Transverse colon (tissue), 4 donors: ENCODE results near the gene ZNF213. TPM values are rescaled to one million over a fixed set of nuclear protein-coding genes. Genes with fewer than 3 reads are reported as not detected.
A peak's percentile ranks its signal among the peaks of the same experiment; 100 is the strongest.

ENCODE experiments used
- DNase-seq: peaks from one replicate; pipeline ENCODE4 v3.0.0-alpha.2; 2019
- H3K27ac ChIP-seq, 4 donors: fragments of 200-600 bp; sonication (generic); 2 replicates each; pipeline ENCODE4 v1.5.1; 2016 to 2018; ENCODE audit warnings: inconsistent platforms in 4 of 4
- H3K27me3 ChIP-seq: fragments of 200-600 bp; sonication (generic); 2 replicates; pipeline ENCODE4 v1.5.1; 2017; ENCODE audit warnings: inconsistent platforms
- H3K36me3 ChIP-seq, 4 donors: fragments of 200-600 bp; sonication (generic); 2 replicates each; pipeline ENCODE4 v1.5.1; 2017 to 2019; ENCODE audit warnings: inconsistent platforms in 4 of 4
- H3K4me1 ChIP-seq, 4 donors: fragments of 200-600 bp; sonication (generic); 2 replicates each; pipeline ENCODE4 v1.5.1; 2017 to 2020; ENCODE audit warnings: inconsistent platforms in 4 of 4
- H3K4me3 ChIP-seq, 4 donors: fragments of 200-600 bp; sonication (generic); 1 replicate in 1 of 4; 2 replicates in 3 of 4; pipeline versions ENCODE4 v1.5.1 to v1.6.1; 2017 to 2019; ENCODE audit warnings: inconsistent platforms in 4 of 4
- H3K9me3 ChIP-seq, 2 donors: fragments of 200-600 bp; sonication (generic); 2 replicates each; pipeline ENCODE4 v1.5.1; 2017 to 2019; ENCODE audit warnings: inconsistent platforms in 2 of 2
- EP300 ChIP-seq: sonication (generic); formaldehyde crosslinking; IDR thresholded peaks from one replicate; pipeline ENCODE4 v1.6.1; 2017; ENCODE audit warnings: antibody characterized with exemption, low read depth
- POLR2A ChIP-seq: fragments of 450-650 bp; IDR thresholded peaks from one replicate; pipeline ENCODE4 v1.6.1; 2016; ENCODE audit warnings: antibody characterized with exemption, mild to moderate bottlenecking, moderate library complexity
- POLR2AphosphoS5 ChIP-seq, 3 donors: sonication (generic); formaldehyde crosslinking; IDR thresholded peaks; one replicate each; pipeline ENCODE4 v1.6.1; 2016; ENCODE audit warnings: antibody characterized with exemption in 3 of 3
- WGBS, 2 donors: methylation state at CpG; one replicate each; pipeline ENCODE4 v1.1.5; 2018; ENCODE audit warnings: low coverage in 1 of 2; 5-methylcytosine and 5-hydroxymethylcytosine counted together
- in situ Hi-C, 4 donors: fragments of 200-750 bp; cut with MboI; loops; one replicate each; pipeline versions ENCODE4 v1.15.0 to v1.15.1; 2017; ENCODE audit warnings: low sequenced_read_pairs in 3 of 4, low pct_ligation_motif_present in 1 of 4, low pct_unique_long_range_greater_than_20kb in 1 of 4
- intact Hi-C: fragments of 100-400 bp; cut with DNase I; formaldehyde crosslinking; loops from one replicate; pipeline ENCODE4 v1.15.1; 2023; ENCODE audit warnings: low total_unique reads
- small RNA-seq, 4 donors: library from RNA; depleted of rRNA; stranded (forward); fragments of <200 nt; gene quantifications; one replicate each; pipeline ENCODE3, GENCODE V24; 2016
- total RNA-seq, 4 donors: library from RNA; depleted of rRNA; stranded (reverse); fragments of >200 nt; gene quantifications; one replicate each; pipeline ENCODE4 v1.1.0, GENCODE V29; 2016
- TF ChIP-seq, protein P1 (sequence below), 5 experiments: fragments of 200-600 bp in 3 of 5; fragments of 450-650 bp in 2 of 5; sonication (generic) in 3 of 5; IDR thresholded peaks; 1 replicate in 2 of 5; 2 replicates in 3 of 5; pipeline ENCODE4 v1.5.1; 2016 to 2017; ENCODE audit warnings: antibody characterized with exemption in 5 of 5, inconsistent platforms in 3 of 5, mild to moderate bottlenecking in 2 of 5, moderate library complexity in 1 of 5

The ZNF213 gene
- total RNA-seq, 4 donors from 2014 or later = 12.1 to 64.3 (median 16.1) TPM

DNA sequence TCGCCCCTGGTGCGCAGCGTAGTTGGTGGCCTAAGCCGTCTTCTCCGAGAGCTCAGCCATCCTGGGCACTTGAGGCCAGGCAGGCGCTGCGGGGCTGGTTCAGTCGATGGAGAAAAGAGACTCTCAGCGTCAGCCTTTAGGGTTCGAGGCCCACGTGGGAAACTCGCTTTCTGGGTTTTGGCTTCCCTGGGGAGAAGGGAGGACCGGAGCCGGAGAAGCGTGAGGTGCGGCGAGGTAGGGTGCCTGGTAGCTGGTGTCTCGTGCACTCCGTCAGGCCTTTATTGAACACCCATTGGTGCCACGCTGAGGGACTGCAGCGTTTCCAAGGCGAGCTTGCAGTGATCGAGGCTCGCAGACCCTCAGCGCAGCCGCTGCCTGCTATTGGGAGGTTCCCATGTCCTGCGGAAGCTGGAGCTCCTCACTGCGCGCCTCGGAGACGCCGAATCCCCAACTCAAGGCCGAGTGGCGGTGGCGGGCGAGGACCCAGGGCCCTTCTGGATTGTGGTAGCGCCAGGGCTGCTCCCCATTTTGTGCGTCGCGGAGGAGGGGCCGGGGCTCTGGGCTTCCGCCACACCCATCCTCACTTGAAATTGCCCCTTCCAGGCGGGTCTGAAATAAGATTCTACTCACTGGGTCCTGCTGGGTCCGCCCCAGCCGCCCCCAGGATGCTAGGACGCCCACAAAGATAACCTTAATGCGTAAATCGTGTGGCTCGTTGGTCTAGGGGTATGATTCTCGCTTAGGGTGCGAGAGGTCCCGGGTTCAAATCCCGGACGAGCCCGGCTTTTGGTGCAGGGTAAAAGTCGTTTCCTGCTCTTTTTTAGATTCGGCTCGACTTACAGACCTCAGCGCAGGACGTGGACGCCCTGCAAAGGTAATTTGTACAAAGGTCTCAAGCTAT is 54.3 kb downstream of the ZNF213 start:
- Histone ChIP-seq H3K9me3 (no peaks in the 10 kb centered on the region), H3K4me3 (peak overlapping the region in 1 of 4 donors; percentile 1), H3K27me3 (peaks cover 100% of the 10 kb centered on the region), H3K36me3 (no peaks in the 10 kb centered on the region), H3K4me1 (peaks cover 5 to 24% (median 18%) of the 10 kb centered on the region in 4 donors), H3K27ac (no peak overlapping the region)
- WGBS, 2 donors = 12% methylated on average over 56 of the region's 61 CpGs; no CpG with 5 or more reads in 1 of the 2 donors
- in situ Hi-C loops (no loop called here), intact Hi-C loops (no loop called here)
- TF ChIP-seq EP300 (no peak), POLR2AphosphoS5 (IDR thresholded peaks at IDR 0.05) (no peak), POLR2A (no peak)
- TF ChIP-seq, protein P1, sequence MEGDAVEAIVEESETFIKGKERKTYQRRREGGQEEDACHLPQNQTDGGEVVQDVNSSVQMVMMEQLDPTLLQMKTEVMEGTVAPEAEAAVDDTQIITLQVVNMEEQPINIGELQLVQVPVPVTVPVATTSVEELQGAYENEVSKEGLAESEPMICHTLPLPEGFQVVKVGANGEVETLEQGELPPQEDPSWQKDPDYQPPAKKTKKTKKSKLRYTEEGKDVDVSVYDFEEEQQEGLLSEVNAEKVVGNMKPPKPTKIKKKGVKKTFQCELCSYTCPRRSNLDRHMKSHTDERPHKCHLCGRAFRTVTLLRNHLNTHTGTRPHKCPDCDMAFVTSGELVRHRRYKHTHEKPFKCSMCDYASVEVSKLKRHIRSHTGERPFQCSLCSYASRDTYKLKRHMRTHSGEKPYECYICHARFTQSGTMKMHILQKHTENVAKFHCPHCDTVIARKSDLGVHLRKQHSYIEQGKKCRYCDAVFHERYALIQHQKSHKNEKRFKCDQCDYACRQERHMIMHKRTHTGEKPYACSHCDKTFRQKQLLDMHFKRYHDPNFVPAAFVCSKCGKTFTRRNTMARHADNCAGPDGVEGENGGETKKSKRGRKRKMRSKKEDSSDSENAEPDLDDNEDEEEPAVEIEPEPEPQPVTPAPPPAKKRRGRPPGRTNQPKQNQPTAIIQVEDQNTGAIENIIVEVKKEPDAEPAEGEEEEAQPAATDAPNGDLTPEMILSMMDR (IDR thresholded peaks at IDR 0.05) = no peak
- DNase-seq = no peak

DNA sequence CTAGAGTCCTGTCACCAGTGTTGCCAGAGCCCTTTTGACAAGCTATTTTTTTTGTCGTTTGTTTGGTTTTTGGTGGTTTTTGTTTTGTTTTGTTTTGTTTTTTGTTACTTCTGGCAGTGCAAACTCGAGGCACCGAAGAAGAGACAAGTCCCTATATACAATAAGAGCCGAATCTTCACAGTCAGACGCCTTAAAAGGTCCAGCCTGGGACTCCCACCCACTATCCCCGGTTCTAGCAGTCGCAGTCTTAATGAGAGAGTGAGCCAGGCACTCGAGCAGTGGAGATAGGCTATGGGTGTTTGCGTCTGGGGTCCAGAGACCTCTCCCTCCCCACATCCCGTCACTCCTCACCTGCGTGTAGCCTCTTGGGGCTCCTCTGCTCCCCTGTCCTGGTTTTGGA is 55.0 kb downstream of the ZNF213 start:
- Histone ChIP-seq H3K4me1 (peaks cover 5 to 24% (median 18%) of the 10 kb centered on the region in 4 donors), H3K27me3 (peaks cover 100% of the 10 kb centered on the region), H3K36me3 (no peaks in the 10 kb centered on the region), H3K4me3 (no peak overlapping the region), H3K9me3 (no peaks in the 10 kb centered on the region), H3K27ac (no peak overlapping the region)
- 23 to 31% methylated on average over 9 to 11 of the region's 11 CpGs for WGBS, 2 donors
- in situ Hi-C loops (no loop called here), intact Hi-C loops (no loop called here)
- no peak for DNase-seq
- no peak for TF ChIP-seq POLR2AphosphoS5 (IDR thresholded peaks at IDR 0.05)
- TF ChIP-seq, protein P1 (IDR thresholded peaks at IDR 0.05) = no peak
- no peak for TF ChIP-seq POLR2A
- TF ChIP-seq EP300 = no peak

DNA sequence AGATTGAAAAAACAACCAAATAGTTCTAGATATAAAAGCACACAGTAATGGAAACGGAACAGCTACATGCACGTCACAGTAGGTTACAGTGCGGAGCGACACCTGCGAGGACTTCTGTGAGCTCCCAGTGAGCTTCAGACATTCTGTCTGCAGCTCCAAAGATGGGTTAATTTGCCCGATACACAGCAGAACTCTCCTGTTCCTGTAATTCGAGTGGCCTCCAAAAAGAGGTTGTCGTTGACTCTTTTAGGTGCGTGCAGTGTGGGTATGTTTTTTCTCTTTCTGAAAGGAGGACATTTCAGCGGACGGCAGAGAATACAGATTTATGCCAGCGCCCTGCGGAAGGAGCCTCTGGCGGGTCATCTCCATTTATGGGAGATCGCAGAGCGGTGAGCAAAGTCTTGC is 56.1 kb downstream of the ZNF213 start:
- Histone ChIP-seq H3K27me3 (peaks cover 100% of the 10 kb centered on the region), H3K4me1 (peaks cover 5 to 24% (median 18%) of the 10 kb centered on the region in 4 donors), H3K27ac (no peak overlapping the region), H3K36me3 (no peaks in the 10 kb centered on the region), H3K4me3 (no peak overlapping the region), H3K9me3 (no peaks in the 10 kb centered on the region)
- in situ Hi-C loops (no loop called here), intact Hi-C loops (no loop called here)
- 17 to 30% methylated on average over 2 to 16 of the region's 16 CpGs for WGBS, 2 donors
- TF ChIP-seq POLR2A (no peak), POLR2AphosphoS5 (IDR thresholded peaks at IDR 0.05) (no peak), EP300 (no peak)
- TF ChIP-seq, protein P1 (IDR thresholded peaks at IDR 0.05) = no peak
- DNase-seq = no peak

Small RNA genes within 50 kb of the gene (small RNA-seq; reads per million reads assigned to genes)
- 0 to 0.83 (median 0.16) reads per million in 4 donors for gene RNU1-22P

Other genes with a start within 250 kb of the ZNF213 start
- 10 to 100 TPM; 29.1 to 59.1 (median 34.6) TPM for gene FLYWCH1, start 223.1 kb upstream of the ZNF213 start, total RNA-seq
- 1 to 10 TPM in 2 of 4 donors, under 1 TPM in 1, not detected in 1; 0.79 to 3.2 (median 1.1) TPM for gene KREMEN2, start 170.8 kb upstream of the ZNF213 start, total RNA-seq
- 1 to 10 TPM in 3 of 4 donors, not detected in 1; 3.0 to 5.9 (median 4.4) TPM for gene PAQR4, start 165.7 kb upstream of the ZNF213 start, total RNA-seq
- gene PKMYT1, start 154.6 kb upstream of the ZNF213 start, total RNA-seq = 1 to 10 TPM in 2 of 4 donors, under 1 TPM in 1, not detected in 1; 0.55 to 3.6 (median 3.0) TPM
- 1 to 10 TPM in 1 of 4 donors, under 1 TPM in 1, not detected in 2; 0.55 to 1.1 TPM for gene CLDN9, start 122.1 kb upstream of the ZNF213 start, total RNA-seq
- gene CLDN6, start 116.8 kb upstream of the ZNF213 start, total RNA-seq = not detected
- gene TNFRSF12A, start 114.7 kb upstream of the ZNF213 start, total RNA-seq = 10 to 100 TPM; 13.3 to 50.5 (median 19.9) TPM
- gene HCFC1R1, start 111.1 kb upstream of the ZNF213 start, total RNA-seq = 10 to 100 TPM in 2 of 4 donors, 1 to 10 TPM in 2; 4.4 to 35.4 (median 17.5) TPM
- gene THOC6, start 111.0 kb upstream of the ZNF213 start, total RNA-seq = 10 to 100 TPM; 10.1 to 42.8 (median 17.6) TPM
- gene BICDL2, start 98.1 kb upstream of the ZNF213 start, total RNA-seq = 100 to 1,000 TPM; 123 to 357 (median 167) TPM
- gene MMP25, start 88.5 kb upstream of the ZNF213 start, total RNA-seq = 1 to 10 TPM in 3 of 4 donors, not detected in 1; 1.6 to 9.4 (median 1.8) TPM
- 100 to 1,000 TPM in 3 of 4 donors, 10 to 100 TPM in 1; 21.9 to 720 (median 492) TPM for gene IL32, start 69.4 kb upstream of the ZNF213 start, total RNA-seq
- gene ZSCAN10, start 35.7 kb upstream of the ZNF213 start, total RNA-seq = not detected
- gene ZNF205, start 22.4 kb upstream of the ZNF213 start, total RNA-seq = 10 to 100 TPM in 3 of 4 donors, 1 to 10 TPM in 1; 5.2 to 16.3 (median 15.5) TPM
- gene OR1F1, start 53.2 kb downstream of the ZNF213 start, total RNA-seq = not detected
- gene ZNF200, start 100.1 kb downstream of the ZNF213 start, total RNA-seq = 10 to 100 TPM in 1 of 4 donors, 1 to 10 TPM in 3; 4.9 to 13.0 (median 7.4) TPM
- gene MEFV, start 121.6 kb downstream of the ZNF213 start, total RNA-seq = 1 to 10 TPM in 1 of 4 donors, under 1 TPM in 3; 0.37 to 1.4 (median 0.54) TPM
- 10 to 100 TPM in 3 of 4 donors, 1 to 10 TPM in 1; 4.6 to 46.0 (median 36.8) TPM for gene ZNF263, start 148.5 kb downstream of the ZNF213 start, total RNA-seq
- 1 to 10 TPM in 2 of 4 donors, under 1 TPM in 1, not detected in 1; 0.20 to 4.3 (median 2.5) TPM for gene TIGD7, start 170.4 kb downstream of the ZNF213 start, total RNA-seq
- 10 to 100 TPM; 12.3 to 53.9 (median 25.5) TPM for gene ZNF75A, start 170.5 kb downstream of the ZNF213 start, total RNA-seq
- gene OR2C1, start 220.9 kb downstream of the ZNF213 start, total RNA-seq = not detected